IMR-90 (cell line): ENCODE results near the gene HDC. TPM values are rescaled to one million over a fixed set of nuclear protein-coding genes. Genes with fewer than 3 reads are reported as not detected.

ENCODE experiments used
- ATAC-seq: fragments of 200-7000 bp; cut with Tn5 transposase; 2 replicates; pipeline ENCODE4 v1.9.1; 2020; ENCODE audit warnings: low read depth, mild to moderate bottlenecking, moderate library complexity
- BruUV-seq: library from RNA; stranded (reverse); fragments of 400-500 nt; replicated peaks from 2 replicates; lab custom pipeline; 2021; lab: Mats Ljungman, UMichigan
- CTCF ChIA-PET: fragments of 300-600 bp; formaldehyde crosslinking; extraction: SDS; loops from one replicate; lab custom pipeline; 2021; ENCODE audit warnings: antibody characterized with exemption; lab: Yijun Ruan, JAX
- POLR2A ChIA-PET: fragments of 300-600 bp; sonication (Branson Sonifier 250); formaldehyde crosslinking; loops from one replicate; lab custom pipeline; 2022; ENCODE audit warnings: antibody characterized with exemption; ENCODE audit not compliant: unreplicated experiment; lab: Charles Lee
- DNase-seq: peaks from one replicate; pipeline ENCODE4 v3.0.0; 2013
- H2AFZ ChIP-seq: replicated peaks from 2 replicates; pipeline ENCODE3; 2013; ENCODE audit warnings: low read length, mild to moderate bottlenecking; ENCODE audit not compliant: poor library complexity
- H2AK5ac ChIP-seq: 2 replicates; pipeline ENCODE4 v1.6.1; 2013; ENCODE audit warnings: low read depth, low read length, inconsistent platforms
- H2AK9ac ChIP-seq: replicated peaks from 2 replicates; pipeline ENCODE3; 2013; ENCODE audit warnings: mild to moderate bottlenecking, low read depth, low read length, moderate library complexity; ENCODE audit not compliant: poor library complexity
- H2BK120ac ChIP-seq: 2 replicates; pipeline ENCODE4 v1.6.1; 2013; ENCODE audit warnings: low read depth, low read length, inconsistent platforms
- H2BK15ac ChIP-seq: 3 replicates; pipeline ENCODE4 v1.6.1; 2013; ENCODE audit warnings: low read depth, low read length, inconsistent platforms
- H2BK20ac ChIP-seq: 2 replicates; pipeline ENCODE4 v1.6.1; 2013; ENCODE audit warnings: low read depth, mild to moderate bottlenecking, inconsistent platforms, low read length, moderate library complexity
- H2BK5ac ChIP-seq: 2 replicates; pipeline ENCODE4 v1.6.1; 2013; ENCODE audit warnings: mild to moderate bottlenecking, low read depth, low read length, inconsistent platforms; ENCODE audit not compliant: poor library complexity, severe bottlenecking
- H3K14ac ChIP-seq: replicated peaks from 2 replicates; pipeline ENCODE4 v1.6.1; 2013; ENCODE audit warnings: low read depth, low read length, inconsistent platforms
- H3K18ac ChIP-seq: 2 replicates; pipeline ENCODE4 v1.6.1; 2013; ENCODE audit warnings: low read depth, low read length, control low read depth
- H3K23ac ChIP-seq: 2 replicates; pipeline ENCODE4 v1.6.1; 2013; ENCODE audit warnings: low read depth, low read length, inconsistent platforms
- H3K27ac ChIP-seq: 2 replicates; pipeline ENCODE4 v1.5.1; 2013; ENCODE audit warnings: mild to moderate bottlenecking, control low read depth, low read length; ENCODE audit not compliant: insufficient read depth
- H3K27me3 ChIP-seq: 2 replicates; pipeline ENCODE4 v1.6.1; 2013; ENCODE audit warnings: low read length; ENCODE audit not compliant: control insufficient read depth, insufficient read depth
- H3K36me3 ChIP-seq: 2 replicates; pipeline ENCODE4 v1.6.1; 2013; ENCODE audit warnings: low read length, mixed read lengths; ENCODE audit not compliant: control insufficient read depth, insufficient read depth
- H3K4ac ChIP-seq: 2 replicates; pipeline ENCODE4 v1.6.1; 2013; ENCODE audit warnings: low read depth, low read length, inconsistent platforms
- H3K4me1 ChIP-seq: 2 replicates; pipeline ENCODE4 v1.6.1; 2013; ENCODE audit warnings: low read length, mixed read lengths; ENCODE audit not compliant: control insufficient read depth, insufficient read depth
- H3K4me2 ChIP-seq: 2 replicates; pipeline ENCODE4 v1.6.1; 2013; ENCODE audit warnings: low read depth, mild to moderate bottlenecking, control low read depth, low read length, moderate library complexity
- H3K4me3 ChIP-seq: 2 replicates; pipeline ENCODE4 v1.5.1; 2013; ENCODE audit warnings: low read depth, mild to moderate bottlenecking, control low read depth, low read length, moderate library complexity; ENCODE audit not compliant: insufficient read depth
- H3K56ac ChIP-seq: 2 replicates; pipeline ENCODE4 v1.6.1; 2013; ENCODE audit warnings: low read length, inconsistent platforms; ENCODE audit not compliant: insufficient read depth; ENCODE audit errors: extremely low read depth
- H3K79me1 ChIP-seq, 2 experiments: 2 replicates each; pipeline ENCODE4 v1.6.1; 2013; ENCODE audit warnings: low read length in 2 of 2, inconsistent platforms in 1 of 2, low read depth in 1 of 2
- H3K9ac ChIP-seq: 2 replicates; pipeline ENCODE4 v1.6.1; 2013; ENCODE audit warnings: low read depth, low read length, control low read depth
- H3K9me1 ChIP-seq: 2 replicates; pipeline ENCODE4 v1.6.1; 2013; ENCODE audit warnings: low read length, inconsistent platforms; ENCODE audit not compliant: insufficient read depth
- H3K9me3 ChIP-seq: 2 replicates; pipeline ENCODE4 v1.6.1; 2013; ENCODE audit warnings: low read length; ENCODE audit not compliant: control insufficient read depth, insufficient read depth
- H4K20me1 ChIP-seq: 2 replicates; pipeline ENCODE4 v1.6.1; 2013; ENCODE audit warnings: low read length, inconsistent platforms; ENCODE audit not compliant: insufficient read depth
- H4K5ac ChIP-seq: 2 replicates; pipeline ENCODE4 v1.6.1; 2013; ENCODE audit warnings: mild to moderate bottlenecking, low read depth, low read length, control low read depth
- H4K8ac ChIP-seq, 2 experiments: 2 replicates each; pipeline ENCODE4 v1.6.1; 2013; ENCODE audit warnings: low read depth in 2 of 2, low read length in 2 of 2, control low read depth in 1 of 2, inconsistent platforms in 1 of 2
- H4K91ac ChIP-seq: 2 replicates; pipeline ENCODE4 v1.6.1; 2013; ENCODE audit warnings: low read depth, low read length, inconsistent platforms; ENCODE audit not compliant: insufficient read depth
- BHLHE40 ChIP-seq: fragments of 150-350 bp; IDR thresholded peaks from 2 replicates; pipeline ENCODE4 v1.6.1; 2016; ENCODE audit warnings: mild to moderate bottlenecking, low read depth, low read length
- CHD1 ChIP-seq: IDR thresholded peaks from 2 replicates; pipeline ENCODE4 v1.6.1; 2012; ENCODE audit warnings: low read depth, low read length, improper control_type of control experiment
- CTCF ChIP-seq: conservative IDR thresholded peaks from 2 replicates; pipeline ENCODE4 v1.5.1; 2012; ENCODE audit warnings: mild to moderate bottlenecking, low read depth, low read length, improper control_type of control experiment
- ELK1 ChIP-seq: fragments of 150-350 bp; IDR thresholded peaks from 2 replicates; pipeline ENCODE4 v1.6.1; 2016; ENCODE audit warnings: low read depth, mild to moderate bottlenecking, low read length, moderate library complexity, borderline replicate concordance
- MAFK ChIP-seq: IDR thresholded peaks from 2 replicates; pipeline ENCODE4 v1.6.1; 2012; ENCODE audit warnings: low read depth, low read length, improper control_type of control experiment
- MAZ ChIP-seq: IDR thresholded peaks from 2 replicates; pipeline ENCODE4 v1.6.1; 2012; ENCODE audit warnings: low read depth, mild to moderate bottlenecking, low read length, improper control_type of control experiment, moderate library complexity, borderline replicate concordance
- MXI1 ChIP-seq: IDR thresholded peaks from 2 replicates; pipeline ENCODE4 v1.6.1; 2012; ENCODE audit warnings: low read depth, mild to moderate bottlenecking, low read length, moderate library complexity, borderline replicate concordance
- NFE2L2 ChIP-seq: fragments of 150-350 bp; IDR thresholded peaks from 2 replicates; pipeline ENCODE4 v1.6.1; 2016; ENCODE audit warnings: low read depth, mild to moderate bottlenecking, low read length
- POLR2A ChIP-seq: IDR thresholded peaks from 2 replicates; pipeline ENCODE4 v1.6.1; 2012; ENCODE audit warnings: mild to moderate bottlenecking, low read depth, low read length
- RFX5 ChIP-seq: IDR thresholded peaks from 2 replicates; pipeline ENCODE4 v1.8.0; 2012; ENCODE audit warnings: low read depth, mild to moderate bottlenecking, low read length, moderate library complexity
- USF2 ChIP-seq: fragments of 150-350 bp; IDR thresholded peaks from 2 replicates; pipeline ENCODE4 v1.6.1; 2017; ENCODE audit warnings: mild to moderate bottlenecking, antibody characterized with exemption, low read length, low read depth
- dilution Hi-C: fragments of 300-500 bp; cut with HindIII; formaldehyde crosslinking; loops from one replicate; pipeline ENCODE4 v1.14.3; 2018; ENCODE audit warnings: low sequenced_read_pairs; ENCODE audit not compliant: unreplicated experiment
- in situ Hi-C: fragments of 300-500 bp; cut with MboI; formaldehyde crosslinking; loops from 3 replicates; pipeline ENCODE4 v1.14.3; 2019; ENCODE audit warnings: low sequenced_read_pairs, inconsistent platforms, mixed read lengths
- intact Hi-C: fragments of 100-400 bp; cut with micrococcal nuclease; formaldehyde crosslinking; loops from 2 replicates; pipeline ENCODE4 v1.10.0; 2022
- polyA plus RNA-seq, 3 experiments: library from polyadenylated mRNA; depleted of rRNA; stranded (reverse); fragments of >200 nt; gene quantifications; 2 replicates each; pipeline ENCODE4 v1.2.3, GENCODE V29; 2012; ENCODE audit warnings: low replicate concordance in 1 of 3
- total RNA-seq: library from RNA; depleted of rRNA; stranded (reverse); fragments of >200 nt; gene quantifications from 2 replicates; pipeline ENCODE4 v1.2.3, GENCODE V29; 2012

Gene HDC
- total and polyA plus RNA-seq, 2 of the 4 experiments (the other 2 are of a cell fraction) = not detected

- in situ Hi-C loops = no loop called here
- intact Hi-C loops = no loop called here
- TF ChIP-seq MAFK = no peak
- TF ChIP-seq POLR2A = no peak
- TF ChIP-seq CHD1 = no peak
- TF ChIP-seq NFE2L2 = no peak
- TF ChIP-seq RFX5 = no peak
- TF ChIP-seq USF2 = no peak
- no peak for TF ChIP-seq MAZ
- TF ChIP-seq ELK1 = no peak
- no peak for TF ChIP-seq CTCF
- TF ChIP-seq MXI1 = no peak
- no peak for TF ChIP-seq BHLHE40
- Histone ChIP-seq H3K23ac (no peak overlapping the region), H2AFZ (no peak overlapping the region), H3K4me2 (no peak overlapping the region), H3K9ac (no peak overlapping the region), H3K27ac (no peak overlapping the region), H2BK20ac (no peak overlapping the region), H4K5ac (no peak overlapping the region), H3K36me3 (no peaks in the 10 kb centered on the region), H3K4me1 (no peaks in the 10 kb centered on the region), H3K56ac (no peak overlapping the region), H3K14ac (no peak overlapping the region), H3K27me3 (no peaks in the 10 kb centered on the region; the same call in 1 of the 2 replicates), H4K8ac (no peak overlapping the region), H2BK120ac (no peak overlapping the region), H3K18ac (no peak overlapping the region), H3K4me3 (no peak overlapping the region), H2AK5ac (no peak overlapping the region), H3K9me1 (no peaks in the 10 kb centered on the region), H2BK5ac (no peak overlapping the region), H4K20me1 (no peaks in the 10 kb centered on the region), H2AK9ac (no peak overlapping the region), H3K79me1 (no peaks in the 10 kb centered on the region), H3K4ac (no peak overlapping the region), H3K9me3 (no peaks in the 10 kb centered on the region), H2BK15ac (no peak overlapping the region), H4K91ac (no peak overlapping the region)
- DNase-seq = no peak
- no peak; the same call in none of the 2 replicates for ATAC-seq
- POLR2A ChIA-PET = no interaction called here
- CTCF ChIA-PET = no interaction called here
- no TSS peak for BruUV-seq
- dilution Hi-C loops = no loop called here
These were observed 63.5 kb downstream of the HDC start for GRCh38 chr15:50202003-50202402.
